GM12891 (cell line): Measurements from ENCODE around the gene TRIM37.
"Not testable (repeated sequence)": the region's sequence is repeated elsewhere in the genome, so short reads cannot be mapped to it uniquely, and the experiment has no call there.

Experiments
- PAX5 ChIP-seq: IDR thresholded peaks from 2 replicates; pipeline ENCODE4 v1.6.1; 2011; ENCODE audit warnings: low read length, moderate library complexity, mild to moderate bottlenecking; ENCODE audit not compliant: insufficient read depth, severe bottlenecking
- POLR2A ChIP-seq: IDR thresholded peaks from 2 replicates; pipeline ENCODE4 v1.6.1; 2011; ENCODE audit warnings: low read depth, low read length, control low read depth
- POLR2AphosphoS5 ChIP-seq: IDR thresholded peaks from 2 replicates; pipeline ENCODE4 v1.6.1; 2011; ENCODE audit warnings: low read depth, low read length, control low read depth
- POU2F2 ChIP-seq: IDR thresholded peaks from 2 replicates; pipeline ENCODE4 v1.6.1; 2011; ENCODE audit warnings: low read depth, mild to moderate bottlenecking, control low read depth, low read length, moderate library complexity
- SPI1 ChIP-seq: IDR thresholded peaks from 2 replicates; pipeline ENCODE4 v1.6.1; 2011; ENCODE audit warnings: low read depth, low read length, control low read depth
- TAF1 ChIP-seq: IDR thresholded peaks from 2 replicates; pipeline ENCODE4 v1.6.1; 2011; ENCODE audit warnings: low read depth, low read length, control low read depth

DNA sequence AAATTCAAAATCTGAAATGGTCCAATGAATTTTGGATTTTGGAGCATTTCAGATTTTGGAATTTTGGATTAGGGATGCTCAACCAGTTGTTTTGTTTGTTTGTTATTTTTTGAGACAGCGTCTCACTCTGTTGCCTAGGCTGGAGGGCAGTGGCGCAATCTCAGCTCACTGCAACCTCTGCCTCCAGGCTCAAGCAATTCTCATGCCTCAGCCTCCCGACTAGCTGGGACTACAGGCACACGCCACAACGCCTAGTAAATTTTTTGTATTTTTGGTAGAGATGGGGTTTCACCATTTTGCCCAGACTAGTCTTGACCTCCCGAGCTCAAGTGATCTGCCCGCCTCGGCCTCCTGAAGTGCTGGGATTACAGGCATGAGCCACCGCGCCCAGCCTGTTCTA lies 31.7 kb upstream of the TRIM37 start:
- TF ChIP-seq POLR2A, TAF1, POLR2AphosphoS5, POU2F2, PAX5, SPI1: not testable (repeated sequence)
